Measurements from ENCODE around the gene FRS3.
A peak's percentile ranks its signal among the peaks of the same experiment; 100 is the strongest.
"Not testable (repeated sequence)": the region's sequence is repeated elsewhere in the genome, so short reads cannot be mapped to it uniquely, and the experiment has no call there.

The FRS3 gene, protein sequence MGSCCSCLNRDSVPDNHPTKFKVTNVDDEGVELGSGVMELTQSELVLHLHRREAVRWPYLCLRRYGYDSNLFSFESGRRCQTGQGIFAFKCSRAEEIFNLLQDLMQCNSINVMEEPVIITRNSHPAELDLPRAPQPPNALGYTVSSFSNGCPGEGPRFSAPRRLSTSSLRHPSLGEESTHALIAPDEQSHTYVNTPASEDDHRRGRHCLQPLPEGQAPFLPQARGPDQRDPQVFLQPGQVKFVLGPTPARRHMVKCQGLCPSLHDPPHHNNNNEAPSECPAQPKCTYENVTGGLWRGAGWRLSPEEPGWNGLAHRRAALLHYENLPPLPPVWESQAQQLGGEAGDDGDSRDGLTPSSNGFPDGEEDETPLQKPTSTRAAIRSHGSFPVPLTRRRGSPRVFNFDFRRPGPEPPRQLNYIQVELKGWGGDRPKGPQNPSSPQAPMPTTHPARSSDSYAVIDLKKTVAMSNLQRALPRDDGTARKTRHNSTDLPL

DNA sequence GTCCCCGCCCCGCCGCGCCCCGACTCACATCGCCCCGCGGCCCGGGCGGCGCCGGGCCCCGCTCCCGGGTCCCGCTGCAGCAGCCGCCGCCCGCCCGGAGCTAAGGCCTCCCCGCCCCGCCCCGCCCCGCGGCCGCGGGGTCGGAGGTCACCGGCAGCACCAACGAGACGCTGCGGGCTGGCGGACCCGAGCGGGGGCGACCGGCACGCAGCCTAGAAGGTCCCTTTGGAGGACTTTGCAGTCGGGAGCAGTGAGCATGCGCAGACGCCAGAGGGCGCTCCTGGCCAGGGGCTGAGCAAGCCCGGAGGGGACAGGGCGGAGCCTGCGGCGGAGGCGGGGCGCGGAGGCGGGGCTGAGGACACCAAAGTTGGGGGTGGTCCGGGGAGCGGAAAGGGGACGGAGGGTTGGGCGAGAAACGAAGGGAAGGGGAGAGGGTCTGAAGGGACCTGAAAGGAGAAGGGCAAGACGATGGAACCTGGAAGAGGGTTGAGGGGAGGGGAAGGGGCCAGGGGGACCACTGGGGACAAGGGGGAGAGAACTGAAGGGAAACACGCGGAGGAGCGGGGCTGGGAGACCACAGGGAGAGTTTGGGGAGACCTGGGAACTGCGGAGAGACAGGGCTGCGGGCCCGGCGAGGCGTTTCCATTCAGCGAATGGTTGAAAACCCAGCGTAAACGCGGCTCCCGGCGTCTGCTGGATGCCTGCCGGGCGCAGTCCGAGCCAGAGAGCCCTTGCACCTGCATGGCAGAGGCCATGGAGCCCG, at the start of gene FRS3:
TSS of gene FRS3 (minus strand) at position 113 of the 763 bp plus-strand sequence. CDS start 2,913 bp downstream, outside the sequence.
- DNase-seq = peak; percentile 59 to 98 (median 96)

DNA sequence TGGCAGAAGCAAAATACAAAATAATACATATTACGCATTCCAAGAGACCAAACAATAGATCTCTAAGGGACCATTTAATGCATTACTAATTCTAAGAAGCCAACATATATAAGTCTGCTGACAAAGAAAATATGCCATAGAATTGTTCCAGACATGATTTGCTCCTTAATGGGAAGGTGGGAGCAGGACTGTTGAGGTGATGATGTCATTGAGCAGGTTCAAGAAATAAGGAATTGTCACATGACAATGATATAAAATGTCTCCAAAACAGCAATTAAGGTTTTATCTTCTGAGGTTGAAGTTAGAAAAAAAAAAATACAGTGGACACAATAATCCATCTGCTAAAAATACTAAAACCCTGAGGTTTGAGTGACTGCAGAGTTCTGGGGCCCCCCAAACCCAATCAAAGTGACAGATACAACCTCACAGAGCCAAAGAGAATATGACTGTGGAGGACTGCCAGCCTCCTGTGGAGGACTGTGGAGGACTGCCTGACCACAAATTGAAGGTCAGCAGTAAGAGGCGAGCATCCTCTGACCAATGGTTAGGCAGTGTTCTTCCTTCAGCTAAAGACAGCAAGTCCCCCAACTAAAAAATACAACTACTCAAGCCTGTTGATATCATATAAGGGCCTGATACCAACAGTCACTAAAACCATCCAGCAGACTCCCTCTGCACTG, 46.8 kb upstream of the FRS3 start:
- DNase-seq = no peak

DNA sequence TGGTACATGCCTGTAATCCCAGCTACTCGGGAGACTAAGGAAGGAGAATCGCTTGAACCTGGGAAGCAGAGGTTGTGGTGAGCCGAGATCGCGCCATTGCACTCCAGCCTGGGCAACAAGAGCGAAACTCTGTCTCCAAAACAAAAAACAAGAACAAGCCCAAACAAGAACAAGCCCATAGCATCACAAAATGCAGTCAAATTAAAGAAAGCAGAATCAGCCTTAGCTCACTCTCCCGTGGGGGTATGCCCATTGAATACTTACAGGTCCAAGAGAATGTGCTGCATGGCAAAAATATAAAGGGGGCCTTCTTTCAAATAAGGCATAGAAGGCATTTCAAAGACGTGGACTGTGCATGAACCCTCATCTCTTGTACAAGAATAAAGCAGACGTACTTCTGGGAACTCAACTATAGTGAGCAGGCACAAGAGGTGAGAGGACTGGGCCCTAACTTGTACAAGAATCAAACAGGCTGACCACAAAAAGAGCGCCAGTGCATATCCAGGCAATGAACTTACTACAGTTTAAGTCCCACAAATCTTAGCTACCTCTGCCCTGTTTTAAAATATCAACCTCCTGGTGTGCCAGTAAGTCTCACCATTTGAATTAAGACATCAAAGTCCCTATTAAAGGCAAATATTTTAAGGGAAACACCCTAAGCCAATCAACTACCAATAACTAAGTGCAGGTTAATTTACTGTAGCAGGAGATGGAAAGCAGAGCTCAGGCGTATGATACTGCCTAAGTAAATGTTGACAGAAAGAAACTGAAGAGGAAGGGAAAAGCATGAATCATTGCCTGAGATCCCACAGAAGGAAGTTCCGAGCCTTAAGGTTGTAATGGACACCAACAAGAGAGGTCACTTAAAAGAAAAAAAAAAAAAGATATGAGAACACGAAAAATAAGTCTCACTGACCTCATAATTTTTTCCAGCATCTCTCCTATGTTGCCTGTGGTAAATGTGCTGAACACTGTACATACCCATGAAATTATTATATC, 45.2 kb upstream of the FRS3 start:
- DNase-seq = no peak

DNA sequence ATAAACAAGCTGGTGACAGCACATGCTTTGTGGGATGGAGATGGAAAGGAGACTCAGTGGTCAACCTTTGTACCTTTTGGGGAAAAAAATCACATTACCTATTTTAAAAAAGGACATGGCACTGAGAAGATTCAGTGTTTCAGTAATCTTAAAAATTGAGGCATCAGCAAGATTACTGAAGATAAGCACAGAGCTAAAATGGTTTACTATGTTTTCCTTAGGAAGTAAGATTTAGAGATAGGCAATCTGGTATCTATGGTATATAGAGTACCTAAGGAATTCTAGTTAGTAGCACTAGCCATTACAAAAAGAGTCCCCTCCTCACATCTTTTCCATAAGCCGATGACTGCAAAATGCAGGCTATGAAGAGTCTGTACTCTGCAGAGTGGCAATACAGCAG, 43.5 kb upstream of the FRS3 start:
- no peak for DNase-seq

DNA sequence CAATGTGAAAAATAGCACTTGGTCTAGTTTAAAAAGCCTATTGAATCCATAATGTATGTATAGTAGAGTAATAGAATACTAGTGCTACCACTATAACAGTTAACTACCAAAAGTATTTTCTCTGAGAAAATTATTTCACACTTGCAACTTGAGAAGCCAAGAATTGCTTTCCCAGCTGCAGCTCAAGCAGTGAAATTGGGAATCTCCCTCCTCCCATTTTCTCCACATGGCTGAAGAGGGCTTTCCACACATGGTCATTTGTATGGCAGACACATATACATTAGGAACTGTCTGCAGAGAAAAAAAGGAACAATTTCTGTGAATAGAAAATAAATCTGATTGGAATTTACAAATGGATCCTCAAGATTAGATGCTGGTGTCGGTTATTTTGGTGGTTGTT, 42.3 kb upstream of the FRS3 start:
- no peak for DNase-seq

DNA sequence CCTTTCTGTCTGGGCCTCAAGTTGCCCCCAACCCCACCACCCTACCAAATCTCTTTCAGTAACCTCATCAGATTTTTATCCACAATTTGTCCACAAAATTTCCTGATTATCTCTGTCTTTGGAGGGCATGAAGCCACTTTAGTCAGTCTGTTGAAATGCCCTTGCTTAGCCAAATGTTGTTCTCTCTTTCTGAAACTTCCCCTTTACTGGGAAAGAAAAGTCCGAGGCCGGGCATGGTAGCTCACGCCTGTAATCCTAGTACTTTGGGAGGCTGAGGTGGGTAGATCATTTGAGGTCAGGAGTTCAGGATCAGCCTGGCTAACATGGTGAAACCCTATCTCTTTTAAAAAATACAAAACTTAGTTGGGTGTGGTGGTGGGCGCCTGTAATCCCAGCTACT, 41.6 kb upstream of the FRS3 start:
- DNase-seq = no peak

DNA sequence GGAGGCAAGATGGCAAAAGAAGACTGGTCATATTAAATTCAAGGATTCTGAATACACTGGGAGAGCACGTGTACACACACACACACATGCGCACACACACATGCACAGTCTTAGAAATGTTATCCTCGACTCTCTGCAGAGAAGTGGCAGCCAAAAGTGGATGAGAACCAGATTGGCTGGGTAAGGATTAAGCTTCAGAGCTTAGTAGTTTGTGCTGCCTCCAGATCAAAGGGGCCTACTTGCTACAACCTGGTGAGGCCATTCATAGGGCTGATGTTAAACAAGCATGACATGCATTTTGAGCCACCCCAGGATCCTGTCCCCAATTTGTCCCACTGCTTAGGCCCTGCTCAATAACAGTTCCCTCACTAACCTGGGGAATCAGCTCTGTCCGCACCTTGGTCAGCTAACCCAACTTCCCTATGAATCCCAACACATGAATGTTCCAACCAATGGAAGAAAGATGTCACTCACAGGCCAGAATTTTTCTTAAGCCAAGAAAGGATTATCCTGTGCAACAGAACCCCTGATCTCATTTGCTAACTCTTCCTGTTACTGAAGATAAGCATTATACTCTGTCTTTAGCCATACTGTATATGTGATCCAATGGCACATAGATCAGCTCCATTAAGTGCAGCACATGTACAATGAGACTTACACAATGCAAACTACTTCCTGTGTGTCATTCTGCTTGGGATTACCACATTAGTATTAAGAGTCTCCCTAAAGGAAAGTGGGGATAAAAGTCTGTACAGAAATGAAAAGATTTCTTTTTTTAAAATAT, 38.8 kb upstream of the FRS3 start:
- no peak for DNase-seq

DNA sequence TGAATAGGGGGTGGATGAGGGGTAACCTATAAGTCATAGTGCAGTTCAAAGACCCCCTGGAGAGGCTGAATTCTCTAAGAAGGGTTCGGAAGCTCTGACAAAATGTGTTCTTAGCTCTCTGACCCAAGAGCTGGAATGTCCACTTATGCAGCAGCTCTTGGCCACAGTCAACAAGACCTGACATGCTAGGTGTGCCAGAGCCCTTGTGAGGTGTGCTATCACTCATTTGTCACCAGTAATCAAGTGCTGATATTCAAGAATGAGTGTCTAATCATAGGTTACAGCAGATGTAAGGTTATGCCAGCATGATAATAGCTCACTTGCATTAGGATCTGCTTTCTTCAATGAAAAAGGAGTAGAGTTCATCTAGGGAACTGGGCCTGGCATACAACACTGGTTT, 35.9 kb upstream of the FRS3 start:
- DNase-seq = no peak

DNA sequence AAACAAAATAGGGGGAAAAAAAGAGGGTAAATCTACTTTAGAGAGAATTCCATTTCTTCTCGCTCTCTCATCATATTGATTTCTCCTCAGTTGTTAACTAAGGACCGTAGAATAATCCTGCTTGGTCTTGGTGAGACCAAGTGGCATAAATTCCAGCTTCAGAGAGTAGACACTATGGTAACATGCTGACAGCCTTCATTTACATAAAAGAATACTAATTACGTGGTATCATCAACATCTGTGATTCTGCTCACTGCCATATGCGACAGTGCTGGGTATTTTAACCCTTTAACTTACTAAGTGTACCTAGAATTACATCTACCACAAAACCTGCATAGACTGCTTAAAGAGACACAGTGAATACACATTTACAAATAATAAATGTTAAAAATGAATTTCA, 34.9 kb upstream of the FRS3 start:
- no peak for DNase-seq

DNA sequence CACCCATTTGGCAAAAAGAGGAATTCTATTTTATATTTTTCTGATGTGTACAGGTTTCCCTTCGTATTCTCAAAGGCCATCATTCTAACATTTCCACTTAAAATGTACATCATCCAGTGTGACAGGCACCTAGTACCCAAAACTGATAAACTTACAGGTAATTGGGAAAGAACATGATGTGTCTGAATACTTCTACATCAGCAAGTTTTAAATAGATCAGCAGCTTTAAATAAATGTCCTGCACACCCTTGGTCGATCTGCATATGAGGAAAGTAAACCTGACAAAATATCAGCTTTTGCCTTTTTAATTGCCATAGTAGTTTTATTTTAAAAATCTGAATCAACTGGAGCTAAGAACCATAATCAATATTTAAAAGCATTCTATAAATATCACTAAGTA, 34.3 kb upstream of the FRS3 start:
- DNase-seq = no peak

DNA sequence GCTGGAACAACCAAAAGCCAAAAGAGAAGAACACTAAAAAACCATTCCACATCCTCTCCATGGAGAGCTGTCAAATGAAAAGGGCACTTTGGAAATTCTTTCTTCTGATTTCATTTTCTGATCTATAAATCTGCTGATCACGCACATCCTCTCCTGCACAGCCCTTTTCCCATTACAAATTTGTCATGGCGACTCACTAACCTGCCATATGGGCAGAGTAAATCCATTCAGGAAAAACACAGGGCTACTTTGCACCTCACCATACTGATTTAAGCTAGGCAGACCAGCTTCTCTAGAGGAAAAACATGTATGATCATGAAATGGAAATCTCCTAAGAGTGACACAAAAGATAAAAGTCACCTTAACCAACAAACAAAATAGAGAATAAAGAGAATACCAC, 33.8 kb upstream of the FRS3 start:
- no peak for DNase-seq

DNA sequence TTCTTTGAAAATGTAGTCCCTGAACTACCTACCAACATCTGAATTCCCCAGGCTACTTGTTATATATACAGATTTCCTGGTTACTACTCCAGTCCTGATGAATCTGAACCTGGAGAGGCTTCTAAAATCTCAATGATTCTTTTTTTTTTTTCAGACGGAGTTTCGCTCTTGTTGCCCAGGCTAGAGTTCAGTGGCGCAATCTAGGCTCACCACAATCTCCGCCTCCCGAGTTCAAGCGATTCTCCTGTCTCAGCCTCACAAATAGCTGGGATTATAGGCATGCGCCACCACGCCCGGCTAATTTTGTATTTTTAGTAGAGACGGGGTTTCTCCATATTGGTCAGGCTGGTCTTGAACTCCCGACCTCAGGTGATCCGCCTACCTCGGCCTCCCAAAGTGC, 32.2 kb upstream of the FRS3 start:
- DNase-seq = not testable (repeated sequence)

DNA sequence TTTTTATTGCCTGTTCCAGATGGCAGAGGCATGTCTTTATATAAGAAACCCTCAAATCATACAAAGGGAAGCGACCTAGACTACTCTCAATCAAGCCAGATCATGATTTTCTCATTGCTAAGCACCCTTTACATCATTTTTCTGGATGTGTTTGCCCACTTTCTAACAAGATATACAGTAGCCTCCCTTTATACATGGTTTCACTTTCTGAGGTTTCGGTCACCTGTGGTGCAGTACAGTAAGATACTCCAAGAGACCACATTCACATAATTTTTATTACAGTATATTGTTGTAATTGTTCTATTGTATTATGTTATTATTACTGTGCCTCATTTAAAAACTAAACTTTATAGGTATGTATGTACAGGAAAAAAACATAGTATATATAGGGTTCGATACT, 31.4 kb upstream of the FRS3 start:
- no peak for DNase-seq

DNA sequence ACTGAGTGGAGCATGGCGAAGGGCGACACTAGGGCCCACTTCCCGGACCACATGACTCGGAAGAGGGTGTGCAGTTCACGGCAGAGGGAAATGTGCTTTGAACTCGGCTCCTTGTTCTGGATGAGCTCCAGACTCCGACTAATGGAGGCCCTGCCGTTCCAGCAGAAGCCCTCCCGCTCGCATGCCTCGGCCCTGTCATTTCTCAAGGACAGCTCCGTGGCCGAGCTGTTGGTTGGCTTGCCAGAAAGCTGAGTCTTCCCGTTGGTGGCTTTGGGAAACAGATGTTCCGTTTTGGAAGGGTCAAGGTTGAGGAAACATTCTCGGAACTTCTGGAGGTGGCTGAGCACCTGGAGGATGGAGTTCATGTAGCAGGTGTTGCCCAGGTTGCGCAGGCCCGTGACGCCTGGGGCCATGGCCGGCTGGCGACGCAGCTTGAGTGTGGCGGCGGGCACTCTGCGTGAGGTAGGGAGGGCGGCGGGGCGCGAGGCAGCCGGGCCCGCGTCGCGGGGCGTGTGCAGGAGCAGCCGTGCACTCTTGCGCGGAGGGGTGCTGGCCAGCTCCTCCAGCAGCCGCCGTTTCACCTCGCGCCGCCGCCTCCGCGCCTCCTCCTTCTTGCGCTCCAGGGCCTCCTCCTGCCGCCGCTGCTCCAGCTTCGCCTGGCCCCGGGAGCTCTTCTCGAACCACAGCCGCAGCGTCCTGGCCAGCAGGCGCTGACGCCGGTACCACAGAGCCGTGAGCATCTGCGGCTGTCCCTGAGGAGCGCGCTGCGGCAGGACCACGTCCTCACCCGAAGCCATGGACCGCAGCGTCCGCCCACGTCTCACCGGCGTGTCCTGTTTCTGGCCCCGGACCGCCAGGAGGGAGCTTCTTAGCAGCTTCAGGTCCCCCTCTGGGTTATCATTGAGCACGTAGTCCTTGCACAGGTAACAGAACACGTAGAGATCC, 26.4 kb upstream of the FRS3 start:
- no peak for DNase-seq

DNA sequence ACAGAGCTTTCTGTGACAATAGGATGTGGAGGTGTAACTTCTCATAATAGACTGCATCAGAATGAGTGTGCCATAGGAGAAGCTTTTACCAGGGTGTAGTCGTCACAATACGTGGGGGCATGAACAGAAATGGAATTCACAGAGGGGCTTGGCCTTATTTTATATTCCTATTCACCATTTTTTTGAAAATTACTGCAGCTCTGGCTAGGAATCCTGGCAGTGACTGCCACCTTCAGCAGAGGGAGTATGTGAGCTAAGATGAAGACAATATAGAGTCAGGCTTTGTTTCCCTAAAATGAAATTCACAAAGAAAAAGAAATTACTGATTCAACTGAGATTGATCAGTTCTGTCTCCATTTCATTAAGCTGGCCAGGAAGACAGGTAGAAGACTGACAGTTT, 21.7 kb upstream of the FRS3 start:
- no peak for DNase-seq

DNA sequence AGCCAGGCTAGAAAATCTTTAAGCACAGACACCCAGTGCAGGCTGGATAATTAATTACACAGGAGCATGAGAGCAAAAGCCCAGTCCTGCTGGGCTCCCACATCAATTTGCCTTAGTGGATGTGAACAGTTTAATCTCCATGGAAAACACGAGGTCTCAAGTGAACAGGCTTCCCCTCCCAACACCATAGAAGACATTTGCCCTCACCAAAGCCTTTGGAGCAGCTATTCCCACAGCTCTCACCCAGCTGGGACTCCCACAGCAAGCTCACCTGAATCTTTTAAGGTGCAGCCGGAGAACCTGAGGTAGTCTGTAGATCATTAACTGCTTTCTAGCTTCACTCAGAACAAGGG, 19.8 kb upstream of the FRS3 start:
- DNase-seq = no peak

DNA sequence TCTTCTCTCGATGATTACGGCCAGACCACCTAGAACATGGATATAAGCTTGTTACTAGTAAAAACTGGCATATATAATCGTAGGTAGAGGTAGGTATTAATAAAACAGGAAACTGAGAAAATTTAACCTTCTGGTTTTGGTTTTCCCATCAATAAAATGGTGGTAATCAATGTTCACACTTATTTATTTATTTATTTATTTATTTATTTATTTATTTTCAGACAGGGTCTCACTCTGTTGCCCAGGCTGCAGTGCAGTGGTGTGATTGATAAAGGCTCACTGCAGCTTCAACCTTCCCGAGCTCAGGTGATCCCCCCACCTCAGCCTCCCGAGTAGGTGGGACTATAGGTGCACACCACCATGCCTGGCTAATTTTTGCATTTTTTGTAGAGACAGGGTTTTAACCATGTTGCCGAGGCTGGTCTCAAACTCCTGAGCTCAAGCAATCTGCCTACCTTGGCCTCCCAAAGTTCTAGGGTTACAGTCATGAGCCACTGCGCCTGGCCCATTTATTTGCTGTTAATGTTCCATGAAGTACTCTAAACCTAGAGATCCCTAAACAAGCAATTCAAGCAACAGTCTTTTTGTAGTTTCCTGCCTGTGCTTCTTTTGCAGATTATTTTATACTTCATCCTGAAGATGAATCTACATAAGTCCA, 19.3 kb upstream of the FRS3 start:
- no peak for DNase-seq

DNA sequence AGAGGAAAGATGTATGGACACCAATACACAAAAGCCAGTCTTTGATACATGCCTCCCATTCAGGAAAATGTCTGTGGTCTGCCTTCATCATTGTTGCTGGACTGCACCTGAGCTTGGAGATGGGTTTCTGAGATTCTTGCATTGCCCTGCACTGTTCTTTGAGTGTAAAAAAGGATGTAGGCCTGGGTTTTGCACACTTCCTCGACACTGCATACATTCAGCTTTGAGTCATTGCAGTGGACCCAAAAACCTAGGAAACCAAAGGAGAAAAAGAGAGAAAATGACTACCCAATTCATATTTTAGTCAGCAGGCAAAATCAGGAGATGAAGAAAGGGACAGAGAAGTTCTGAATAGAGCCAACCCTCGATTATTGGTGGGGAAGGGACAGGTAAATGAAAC, 16.8 kb upstream of the FRS3 start:
- no peak for DNase-seq

DNA sequence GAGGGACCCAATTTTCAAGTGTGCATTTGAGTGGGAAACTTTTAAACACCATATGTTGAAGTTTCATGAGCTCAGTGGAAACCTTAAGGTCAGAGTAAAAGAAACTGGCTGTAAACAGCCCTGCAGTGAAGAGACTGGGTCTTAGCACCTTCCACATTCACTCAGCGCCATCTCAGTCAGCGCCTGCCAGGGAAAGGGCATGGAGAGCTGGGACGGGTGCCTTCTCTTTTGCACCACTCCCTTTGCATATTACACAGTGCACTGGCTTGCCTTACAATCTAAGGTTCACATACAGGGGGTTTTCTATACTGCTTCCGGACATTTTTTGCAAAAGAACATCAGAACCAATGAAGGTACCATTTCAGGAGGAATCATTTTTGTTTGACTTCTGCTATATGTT, 12.3 kb upstream of the FRS3 start:
- DNase-seq = no peak

DNA sequence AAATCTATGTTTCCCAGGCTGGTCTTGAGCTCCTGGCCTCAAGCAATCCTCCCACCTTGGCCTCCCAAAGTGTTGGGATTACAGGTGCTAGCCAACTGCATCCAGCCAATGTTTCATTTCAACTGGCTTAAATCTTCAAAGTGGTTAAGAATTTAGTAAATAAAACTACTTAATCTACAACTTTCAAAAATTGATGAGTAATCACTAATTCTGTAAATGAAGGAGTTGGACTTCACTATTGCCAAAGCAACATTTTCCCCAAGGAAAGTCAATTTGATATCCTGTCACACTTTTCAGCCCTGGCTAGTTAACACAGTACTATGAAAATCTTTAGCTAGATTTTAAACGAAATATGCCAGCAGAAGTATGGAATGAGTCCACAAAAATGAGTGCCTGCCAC, 11.6 kb upstream of the FRS3 start:
- DNase-seq = no peak

All from C1 segment of cervical spinal cord (tissue), 14 donors.